ENCODE results near the gene G6PC2.
"Not testable (repeated sequence)": the region's sequence is repeated elsewhere in the genome, so short reads cannot be mapped to it uniquely, and the experiment has no call there.

The G6PC2 gene

DNA sequence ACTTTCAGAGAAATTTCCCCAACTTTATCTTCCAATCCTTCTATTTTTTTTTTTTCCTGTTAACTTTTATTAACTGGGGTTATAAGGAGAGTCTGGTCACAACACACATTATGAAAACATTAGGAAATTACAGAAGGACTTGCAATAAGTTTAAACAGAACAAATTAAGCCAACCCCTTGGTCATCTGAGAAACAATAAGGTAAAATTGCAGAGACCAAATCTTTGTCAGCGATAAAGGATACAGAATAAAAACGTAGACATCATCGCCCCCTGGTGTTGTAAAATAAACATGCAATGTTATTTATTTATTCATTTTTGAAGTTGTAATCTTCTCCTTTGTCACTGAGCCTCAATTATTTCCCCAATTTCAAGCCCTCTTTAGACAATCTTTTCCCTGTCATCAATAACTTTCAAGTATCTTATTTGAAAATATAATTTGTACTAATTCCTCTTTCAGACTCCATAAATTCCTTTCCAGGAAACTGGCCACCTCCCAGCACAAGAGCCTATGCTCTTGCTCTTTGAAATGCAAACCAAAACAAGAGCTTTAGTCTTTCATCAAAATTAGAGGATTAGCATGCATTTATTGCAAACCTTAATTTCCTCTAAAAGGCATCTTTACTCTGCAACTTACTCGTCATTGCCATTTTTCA, 19.5 kb downstream of the G6PC2 start:
- peak; percentile 26; the same call in 1 of the 2 replicates for TF ChIP-seq CTCF (IDR thresholded peaks at IDR 0.05; ENCODE audit: borderline replicate concordance, insufficient read depth, low read depth, low read length)
- no peak overlapping the region for H3K4me3 ChIP-seq (ENCODE audit: low read depth, low read length)

- H3K4me3 ChIP-seq (ENCODE audit: low read depth, low read length): no peak overlapping the region
- no peak for TF ChIP-seq CTCF (IDR thresholded peaks at IDR 0.05; ENCODE audit: borderline replicate concordance, insufficient read depth, low read depth, low read length)
These were observed 25.7 kb downstream of the G6PC2 start for GRCh38 chr2:168926621-168927386.

DNA sequence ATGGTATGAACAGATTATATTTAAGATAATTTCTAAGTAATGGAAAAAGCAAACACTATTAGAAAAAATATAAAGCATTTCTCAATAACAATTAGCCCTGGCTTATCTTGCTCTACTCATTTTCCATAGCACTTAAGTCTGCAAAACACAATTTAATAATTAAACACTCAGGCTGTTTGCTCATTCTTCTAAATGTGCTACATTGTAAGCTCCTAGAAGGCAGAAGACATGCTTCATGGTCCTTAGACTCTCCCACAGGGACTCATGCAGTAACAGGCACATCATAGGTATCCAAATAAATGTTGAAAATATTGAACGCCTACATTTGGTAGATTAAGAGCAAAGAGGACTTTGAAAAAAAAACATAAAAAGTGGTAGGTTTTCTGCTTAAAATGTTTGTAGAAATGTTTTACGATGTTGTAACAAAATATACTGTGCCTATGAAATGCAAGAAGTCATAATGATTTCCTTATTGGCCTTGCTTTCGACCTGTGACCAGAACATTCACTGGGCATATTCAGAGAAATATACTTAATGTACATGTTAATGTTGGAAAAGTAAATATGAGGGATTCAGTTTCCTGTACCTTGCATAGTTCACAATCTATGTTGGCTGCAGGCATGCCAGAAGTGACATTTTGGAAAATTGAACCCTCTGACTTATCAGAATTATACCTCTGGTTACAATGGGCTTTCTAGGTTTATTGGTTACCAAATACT, 27.2 kb downstream of the G6PC2 start:
- no peak overlapping the region for H3K4me3 ChIP-seq (ENCODE audit: low read depth, low read length)
- no peak for TF ChIP-seq CTCF (IDR thresholded peaks at IDR 0.05; ENCODE audit: borderline replicate concordance, insufficient read depth, low read depth, low read length)

DNA sequence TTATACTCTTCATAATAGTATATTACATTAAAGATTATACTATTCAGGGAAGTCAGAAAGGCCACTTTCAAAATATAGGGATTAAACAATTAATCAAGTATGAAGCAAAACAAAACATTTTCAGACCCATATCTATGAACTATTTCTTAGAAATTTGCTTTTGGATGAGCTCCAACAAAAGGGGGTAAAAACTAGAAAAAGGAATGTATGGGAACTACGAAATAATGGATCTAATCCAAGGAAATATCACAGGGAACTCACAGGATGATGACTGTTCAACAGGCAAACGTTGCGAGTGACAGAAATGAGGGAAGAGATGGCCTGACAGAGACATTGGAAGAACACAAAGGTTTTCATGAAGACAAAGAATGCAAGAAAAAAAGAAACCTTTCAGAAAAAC, 27.9 kb downstream of the G6PC2 start:
- no peak overlapping the region for H3K4me3 ChIP-seq (ENCODE audit: low read depth, low read length)
- no peak for TF ChIP-seq CTCF (IDR thresholded peaks at IDR 0.05; ENCODE audit: borderline replicate concordance, insufficient read depth, low read depth, low read length)

GRCh38 chr2:168930242-168930641, 29.2 kb downstream of the G6PC2 start:
- no peak overlapping the region for H3K4me3 ChIP-seq (ENCODE audit: low read depth, low read length)
- no peak for TF ChIP-seq CTCF (IDR thresholded peaks at IDR 0.05; ENCODE audit: borderline replicate concordance, insufficient read depth, low read depth, low read length)

- not testable (repeated sequence) for H3K4me3 ChIP-seq (ENCODE audit: low read depth, low read length)
These were observed 31.1 kb downstream of the G6PC2 start for GRCh38 chr2:168932174-168932573.

GRCh38 chr2:168934826-168935225, 33.7 kb downstream of the G6PC2 start:
- H3K4me3 ChIP-seq (ENCODE audit: low read depth, low read length): no peak overlapping the region
- TF ChIP-seq CTCF (IDR thresholded peaks at IDR 0.05; ENCODE audit: borderline replicate concordance, insufficient read depth, low read depth, low read length): no peak

Data from GM12875 (cell line).